Caki2 (cell line): ENCODE results near the gene STYX. TPM values are rescaled to one million over a fixed set of nuclear protein-coding genes. Genes with fewer than 3 reads are reported as not detected.

Experiments used
- DNase-seq: peaks from one replicate; pipeline ENCODE4 v3.0.0-alpha.2; 2015; ENCODE audit warnings: low read depth
- in situ Hi-C: cut with HindIII; loops from 2 replicates; pipeline ENCODE4 v1.10.0; 2016; ENCODE audit warnings: low sequenced_read_pairs, low pct_unique_long_range_greater_than_20kb, mixed read lengths
- total RNA-seq: library from RNA; depleted of rRNA; stranded (reverse); fragments of >200 nt; shearing (Covaris generic); gene quantifications from 2 replicates; pipeline ENCODE4 v1.2.3, GENCODE V29; 2014; ENCODE audit warnings: low replicate concordance

The STYX gene
- total RNA-seq, 1 experiment from 2014 or later, result 10.4 TPM

DNA sequence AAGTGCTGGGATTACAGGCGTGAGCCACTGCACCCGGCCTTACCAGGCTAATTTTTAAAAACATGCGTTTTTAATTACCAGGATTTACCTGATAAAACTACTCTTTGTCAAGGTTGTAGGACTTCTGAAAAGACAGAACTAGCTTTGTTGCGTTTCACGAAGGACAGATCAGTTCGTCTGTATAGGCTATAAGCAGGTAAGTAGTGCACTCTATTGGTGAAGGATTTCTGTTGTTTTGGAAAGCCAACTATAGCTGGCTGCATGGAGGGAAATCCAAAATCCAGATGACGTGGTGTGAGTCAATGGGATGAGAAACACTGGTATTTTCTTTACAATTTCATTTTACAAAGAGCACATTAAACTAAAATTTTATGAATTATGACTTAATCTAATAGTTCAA is 46.9 kb downstream of the STYX start:
- in situ Hi-C loops, result no loop called here
- no peak for DNase-seq

DNA sequence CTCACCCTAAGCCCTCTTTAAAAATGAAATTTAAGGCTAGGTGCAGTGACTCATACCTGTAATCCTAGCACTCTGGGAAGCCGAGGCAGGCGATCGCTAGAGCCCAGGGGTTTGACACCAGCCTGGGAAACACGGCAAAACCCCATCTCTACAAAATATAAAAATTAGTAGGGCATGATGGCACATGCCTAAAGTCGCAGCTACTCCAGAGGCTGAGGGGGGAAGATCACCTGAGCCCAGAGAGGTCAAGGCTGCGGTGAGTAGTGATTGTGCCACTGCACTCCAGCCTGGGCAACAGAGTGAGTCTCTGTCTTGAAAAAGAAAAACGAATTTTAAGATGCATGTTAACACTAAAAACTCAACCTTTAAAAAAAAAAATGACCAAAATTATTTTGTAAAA is 48.7 kb downstream of the STYX start:
- no peak for DNase-seq
- in situ Hi-C loops, result no loop called here

DNA sequence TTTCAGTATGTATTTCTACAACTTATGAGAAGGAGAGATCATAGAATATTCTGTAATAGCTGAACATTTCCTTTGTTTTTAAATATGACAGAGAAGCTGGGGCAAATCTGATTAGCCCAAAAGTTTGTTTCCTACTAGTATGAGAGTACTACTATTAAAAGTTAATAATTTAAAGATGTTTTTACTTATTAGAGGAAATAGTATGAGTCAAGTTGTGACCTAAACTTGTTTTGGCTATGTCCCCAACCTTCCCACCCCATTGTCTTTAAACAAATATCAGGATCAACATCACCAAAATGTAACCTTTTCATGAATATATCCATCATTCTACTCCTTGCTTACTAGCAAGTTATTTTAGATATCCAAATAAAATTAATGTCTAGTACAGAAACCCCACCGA is 50.9 kb downstream of the STYX start:
- DNase-seq, result no peak
- in situ Hi-C loops, result no loop called here

DNA sequence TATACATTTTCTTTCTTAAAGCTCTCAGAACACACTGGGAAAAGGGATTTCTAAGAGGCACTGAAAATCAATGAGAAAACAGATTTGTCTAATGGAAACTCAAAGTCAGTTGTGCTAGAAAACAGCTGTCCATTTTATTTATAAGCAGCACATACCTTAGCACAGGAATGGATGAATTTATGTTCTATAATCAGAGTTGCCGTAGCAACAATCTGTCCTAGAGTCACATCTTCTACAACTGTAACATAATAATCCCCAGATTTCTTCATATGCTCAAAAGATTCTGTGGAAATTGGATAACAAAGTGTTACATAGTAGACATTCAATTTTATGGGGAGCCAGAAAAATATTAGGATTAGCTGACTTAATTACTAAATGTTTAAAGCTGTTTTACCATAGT is 51.7 kb downstream of the STYX start:
- no peak for DNase-seq
- in situ Hi-C loops, result no loop called here

DNA sequence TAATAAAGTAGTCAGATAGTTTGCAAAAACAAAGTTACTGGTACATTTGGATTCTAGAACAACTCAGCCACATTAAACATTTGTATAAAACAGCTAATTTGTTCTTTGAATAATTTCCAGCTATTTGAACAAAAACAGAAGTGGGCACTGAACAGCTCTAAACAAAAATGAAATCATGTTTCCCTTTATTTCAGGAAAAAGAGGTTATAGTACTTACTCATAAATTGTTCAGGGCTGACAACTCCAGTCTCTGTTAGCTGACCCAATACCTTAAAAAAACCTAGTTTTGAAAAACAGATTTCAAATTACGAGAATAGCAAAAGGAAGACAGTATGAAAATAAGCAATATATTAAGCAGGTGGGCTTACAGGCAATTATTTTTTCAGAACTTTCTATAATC is 53.2 kb downstream of the STYX start:
- in situ Hi-C loops, result no loop called here
- no peak for DNase-seq

DNA sequence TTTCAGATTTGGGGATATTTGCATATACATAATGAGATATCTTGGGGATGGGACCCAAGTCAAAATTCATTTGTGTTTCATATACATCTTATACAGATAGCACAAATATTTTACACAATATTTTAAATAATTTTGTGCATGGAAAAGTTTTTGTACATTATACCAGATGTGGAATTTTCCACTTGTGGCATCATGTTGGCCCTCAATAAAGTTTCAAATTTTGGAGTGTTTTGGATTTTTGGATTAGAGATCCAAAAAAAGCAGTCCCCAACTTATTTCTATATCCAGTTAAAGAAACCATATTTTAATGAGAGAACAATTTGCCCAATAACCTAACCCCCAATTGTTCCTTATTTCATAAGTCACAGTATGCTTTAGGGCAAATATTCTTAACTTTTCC is 56.9 kb downstream of the STYX start:
- DNase-seq, result no peak
- in situ Hi-C loops, result no loop called here

DNA sequence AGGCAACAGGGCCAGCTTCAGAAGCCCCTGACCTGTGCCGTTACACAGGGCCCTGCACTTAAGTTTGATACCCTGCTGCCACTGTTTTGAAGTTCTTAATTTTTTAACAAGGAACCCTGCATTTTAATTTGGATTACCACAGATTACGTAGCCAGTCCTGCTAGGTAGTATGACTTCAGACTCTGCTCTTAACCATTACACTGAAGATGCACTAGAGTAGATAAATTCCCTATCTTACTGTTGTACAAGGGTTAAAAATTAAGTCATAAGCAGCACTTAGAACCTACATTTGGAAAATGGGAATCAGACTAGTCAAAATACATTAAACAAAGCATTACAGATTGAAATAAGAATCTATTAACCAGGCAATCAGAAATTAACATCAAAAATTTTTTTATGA is 59.2 kb downstream of the STYX start:
- in situ Hi-C loops, result no loop called here

DNA sequence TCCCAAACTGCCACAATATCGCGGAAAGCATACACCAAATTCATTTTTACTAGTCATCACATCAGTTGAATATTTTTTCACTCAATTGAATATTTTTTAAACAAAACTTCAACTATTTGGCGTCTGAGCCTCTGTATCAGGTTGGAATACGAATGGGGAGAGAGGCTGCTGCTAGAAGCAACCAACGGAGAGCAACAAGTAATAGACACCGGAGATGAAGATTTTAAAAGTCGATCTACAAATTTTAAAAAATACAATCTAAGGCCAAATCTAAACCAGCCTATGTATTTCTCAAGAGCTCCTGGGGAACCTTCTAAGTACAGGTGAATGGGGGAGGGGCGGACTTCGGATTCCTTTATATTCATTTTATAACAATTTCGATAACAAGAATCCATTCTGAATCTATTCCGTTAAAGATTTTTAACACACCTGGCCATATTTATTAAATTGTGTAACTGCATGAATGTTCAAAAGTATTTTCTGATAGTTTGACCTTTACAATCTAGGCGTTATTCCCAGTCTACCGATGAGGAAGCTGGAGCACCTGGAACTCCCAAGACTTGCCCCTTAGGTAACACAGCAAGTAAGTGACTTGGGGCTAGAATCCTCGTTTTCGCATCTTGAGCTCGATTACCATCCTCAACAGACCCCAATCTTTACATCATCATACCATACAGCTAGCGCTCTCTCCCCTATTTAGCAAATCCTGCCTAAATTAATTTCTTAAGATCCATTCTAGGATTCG is 60.2 kb downstream of the STYX start:
- in situ Hi-C loops, result no loop called here
- peak; percentile 25 for DNase-seq

More for the DNA sequence above, 59.2 kb downstream of the STYX start:
- no peak for DNase-seq

DNA sequence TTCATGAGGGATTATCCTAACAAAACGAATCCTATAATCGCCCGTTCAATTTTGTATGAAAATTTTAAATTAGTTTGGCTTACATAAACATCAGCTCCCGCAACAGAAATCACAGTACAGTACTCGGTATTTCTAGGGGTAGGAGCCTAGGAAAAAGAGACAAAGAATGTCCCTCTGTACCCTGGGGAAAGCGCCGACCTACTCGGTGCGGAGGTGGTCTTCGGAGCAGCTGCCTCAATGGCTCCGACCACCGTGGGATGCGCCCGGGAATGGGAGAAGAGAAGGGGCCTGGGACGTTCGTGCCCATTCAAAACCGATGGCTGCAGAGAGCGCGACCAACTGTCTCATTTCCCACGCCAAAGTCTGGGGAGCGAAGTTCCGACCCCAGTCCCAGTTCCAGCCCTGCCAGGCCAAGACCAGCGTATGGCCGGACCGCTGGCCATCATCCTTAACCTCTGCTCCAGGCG is 60.8 kb downstream of the STYX start:
- no peak for DNase-seq
- in situ Hi-C loops, result no loop called here

DNA sequence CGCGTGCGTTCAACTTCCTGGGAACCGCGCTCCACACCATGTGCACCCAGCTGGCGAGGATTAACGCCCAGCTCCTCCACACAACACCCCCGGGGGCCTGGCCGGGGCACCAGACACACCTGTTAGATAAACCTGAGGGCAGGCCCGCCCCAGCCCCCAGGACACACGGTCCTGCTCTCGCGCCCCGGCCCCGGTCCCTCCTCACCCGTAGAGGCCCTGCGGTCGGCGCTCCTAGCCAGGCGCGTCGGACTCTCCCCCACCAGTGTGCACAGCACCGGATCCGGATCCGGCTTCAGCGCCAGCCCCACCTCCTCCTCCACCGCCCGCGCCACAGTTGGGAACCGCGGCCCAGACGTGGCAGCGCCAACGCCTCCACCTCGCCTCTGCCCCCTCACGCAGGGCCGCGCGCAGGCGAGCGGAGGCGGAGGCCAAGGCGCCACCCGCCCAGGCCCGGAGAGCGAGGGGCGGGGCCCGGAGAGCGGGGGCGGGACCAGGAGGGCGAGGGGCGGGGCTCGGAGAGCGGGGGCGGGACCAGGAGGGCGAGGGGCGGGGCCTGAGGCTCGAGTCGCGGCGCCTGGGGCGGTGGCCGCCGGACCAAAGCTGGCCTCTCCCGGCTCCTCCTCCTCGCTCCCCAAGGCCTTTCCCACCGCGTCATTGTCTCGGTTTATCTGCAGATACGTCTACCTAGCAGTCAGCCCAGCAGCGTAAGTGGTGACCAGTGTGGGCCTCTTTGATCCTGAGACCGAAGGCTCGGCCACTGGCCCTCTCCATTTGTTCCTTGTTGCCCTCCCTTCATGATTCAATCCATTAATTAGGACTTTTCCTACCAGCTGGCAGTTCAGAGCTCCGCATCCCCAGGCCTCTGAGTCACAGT is 61.5 kb downstream of the STYX start, which contains the start of gene GNPNAT1:
Gene GNPNAT1, minus strand, starts transcription at position 385 of the 874 bp plus-strand sequence. CDS start 6,957 bp downstream, outside the sequence.
- DNase-seq, result peak; percentile 93
- in situ Hi-C loops, result no loop called here

DNA sequence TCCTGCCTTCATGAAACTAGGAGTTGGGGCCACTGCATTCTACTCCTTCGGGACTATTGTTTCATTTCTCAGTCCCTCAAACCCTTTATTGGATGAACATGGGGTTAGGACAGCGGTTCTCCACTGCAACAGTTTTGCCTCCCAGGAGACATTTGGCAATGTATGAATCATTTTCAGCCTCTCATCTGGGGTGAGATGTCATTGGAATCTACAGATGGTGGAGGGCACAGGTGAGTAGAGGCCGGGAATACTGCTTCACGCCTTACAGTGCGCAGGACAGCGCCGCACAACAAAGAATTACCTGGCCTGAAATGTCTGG is 62.1 kb downstream of the STYX start:
- in situ Hi-C loops, result no loop called here

DNA sequence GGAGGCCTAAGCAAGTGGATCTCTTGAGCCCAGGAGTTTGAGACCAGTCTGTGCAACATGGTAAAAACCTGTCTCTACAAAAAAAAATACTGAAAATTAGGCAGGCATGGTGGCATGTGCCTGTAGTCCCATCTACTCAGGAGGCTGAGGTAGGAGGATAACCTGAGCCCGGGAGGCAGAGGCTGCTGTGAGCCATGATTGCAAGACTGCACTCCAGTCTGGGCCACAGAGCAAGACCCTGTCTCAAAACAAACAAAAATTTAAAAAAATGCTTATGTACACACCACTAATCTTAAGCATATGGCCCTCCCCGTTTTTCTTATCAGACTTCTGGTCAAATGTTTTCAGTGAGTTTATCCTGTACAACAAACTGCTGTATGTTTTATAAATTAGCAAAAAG is 63.1 kb downstream of the STYX start:
- no peak for DNase-seq
- in situ Hi-C loops, result no loop called here

More for the DNA sequence above, 62.1 kb downstream of the STYX start:
- DNase-seq, result no peak

DNA sequence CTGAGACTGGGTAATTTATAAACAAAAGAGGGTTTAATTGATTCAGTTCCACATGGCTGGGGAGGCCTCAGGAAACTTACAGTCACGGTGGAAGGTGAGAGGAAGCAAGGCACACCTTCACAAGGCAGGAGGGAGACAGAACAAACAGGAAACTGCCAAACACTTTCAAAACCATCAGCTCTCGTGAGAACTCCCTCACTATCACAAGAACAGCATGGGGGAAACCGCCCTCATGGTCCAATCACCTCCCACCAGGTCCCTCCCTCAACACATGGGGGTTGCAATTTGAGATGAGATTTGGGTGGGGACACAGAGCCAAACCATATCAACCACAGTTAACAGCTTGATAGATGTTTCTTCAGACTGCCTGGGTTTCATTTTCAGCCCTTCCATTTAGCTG is 67.7 kb downstream of the STYX start:
- in situ Hi-C loops, result no loop called here
- DNase-seq, result no peak

DNA sequence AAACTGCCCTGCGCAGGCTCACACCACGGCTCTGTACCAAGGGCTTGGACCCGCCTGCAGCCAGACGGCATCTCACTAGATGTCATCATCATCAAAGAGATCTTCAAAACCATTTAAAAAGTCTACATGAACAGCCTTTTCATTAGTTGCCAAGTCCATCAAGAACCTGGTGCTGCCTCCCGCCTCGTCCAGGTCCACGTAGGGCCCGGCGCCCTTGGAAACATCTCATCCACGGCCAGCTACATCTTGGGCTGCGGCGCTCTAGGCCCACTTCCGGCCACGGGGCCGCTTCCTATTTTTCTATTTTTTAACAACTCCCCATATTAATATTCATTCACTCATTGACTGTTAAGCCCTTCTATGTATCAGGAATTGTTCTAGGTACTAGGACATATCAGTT is 68.9 kb downstream of the STYX start:
- in situ Hi-C loops, result no loop called here
- no peak for DNase-seq

DNA sequence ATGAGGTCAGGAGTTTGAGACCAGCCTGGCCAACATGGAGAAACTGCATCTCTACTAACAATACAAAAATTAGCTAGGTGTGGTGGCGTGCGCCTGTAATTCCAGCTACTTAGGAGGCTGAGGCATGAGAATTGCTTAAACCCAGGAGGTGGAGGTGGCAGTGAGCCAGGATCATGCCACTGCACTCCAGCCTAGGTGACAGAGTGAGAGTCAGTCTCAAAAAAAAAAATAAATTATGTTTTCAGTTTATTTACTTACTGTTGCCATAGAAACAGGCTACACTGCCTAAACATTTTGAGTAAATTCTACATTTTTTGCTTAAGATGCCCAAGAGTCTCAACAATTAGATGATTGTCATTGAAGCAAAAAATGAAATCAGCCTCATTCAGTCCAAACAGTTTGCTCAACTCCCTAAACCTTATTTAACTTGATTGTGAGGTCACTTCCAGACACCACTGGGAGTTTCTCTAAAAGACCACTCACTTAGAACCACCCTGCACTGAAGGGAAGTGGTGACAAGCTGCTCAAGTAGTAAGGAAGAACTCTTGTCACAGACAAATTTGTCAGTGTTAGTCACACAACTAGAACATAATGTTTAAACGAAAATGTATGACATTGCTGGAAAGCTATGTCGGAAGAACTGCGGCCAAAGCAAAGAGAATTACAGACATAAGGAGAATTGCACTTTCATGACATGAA is 71.2 kb downstream of the STYX start:
- in situ Hi-C loops, result no loop called here
- DNase-seq, result peak; percentile 47

DNA sequence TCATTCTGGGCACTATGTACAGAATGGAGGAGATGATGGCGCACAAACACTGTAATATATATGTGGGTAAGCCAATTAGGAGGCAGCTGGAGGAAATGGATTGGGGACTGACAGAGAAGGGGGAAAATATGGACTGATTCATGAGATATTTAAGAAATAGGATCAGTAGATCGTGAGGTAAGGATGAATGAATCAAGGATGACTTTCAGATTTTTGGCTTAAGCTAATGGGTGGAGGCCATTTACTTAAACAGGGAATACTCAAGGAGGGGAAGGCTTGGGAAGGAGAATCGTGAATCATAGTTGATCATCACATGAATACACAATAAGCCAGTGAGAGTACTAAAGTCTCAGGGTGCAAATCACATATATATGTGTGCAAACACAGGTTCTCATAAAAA is 72.6 kb downstream of the STYX start:
- in situ Hi-C loops, result no loop called here
- DNase-seq, result no peak

DNA sequence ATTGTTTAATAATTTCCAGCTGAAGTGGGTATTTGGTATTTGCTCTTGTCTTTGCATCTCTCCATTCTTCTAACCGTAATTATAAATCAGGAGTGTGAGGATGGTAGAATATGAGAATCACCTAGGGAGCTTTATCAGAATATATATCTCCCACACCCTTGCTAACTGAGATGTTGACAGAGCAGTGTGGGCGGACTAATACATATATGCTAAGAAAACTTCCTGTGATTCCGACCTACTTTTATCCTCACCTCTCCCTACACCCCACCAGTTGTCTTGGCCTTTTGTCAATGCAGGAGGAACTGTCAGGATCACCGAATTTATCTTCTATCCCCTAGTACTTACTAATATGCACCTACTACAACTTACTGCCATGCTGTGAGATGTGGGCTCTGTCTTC is 76.1 kb downstream of the STYX start:
- in situ Hi-C loops, result no loop called here

DNA sequence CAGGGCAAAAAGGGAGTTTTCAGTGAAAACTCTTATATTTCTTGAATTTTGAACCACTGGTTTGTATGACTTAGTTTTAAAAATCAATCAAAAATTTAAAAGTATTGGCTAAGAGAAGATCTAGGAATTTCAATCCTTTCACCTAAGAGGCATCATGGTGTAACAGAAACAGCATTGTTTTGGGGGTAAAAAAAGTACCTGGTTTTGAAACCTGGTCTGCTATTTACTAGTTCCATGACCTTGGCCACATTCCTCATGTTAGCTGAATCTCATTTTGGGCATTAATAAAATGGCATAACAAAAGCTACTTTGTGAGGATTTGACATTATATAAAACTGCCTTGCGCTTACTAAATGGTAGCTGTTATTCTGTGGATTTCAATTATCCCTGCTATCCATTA is 78.1 kb downstream of the STYX start:
- in situ Hi-C loops, result no loop called here

More for the DNA sequence above, 76.1 kb downstream of the STYX start:
- no peak for DNase-seq

DNA sequence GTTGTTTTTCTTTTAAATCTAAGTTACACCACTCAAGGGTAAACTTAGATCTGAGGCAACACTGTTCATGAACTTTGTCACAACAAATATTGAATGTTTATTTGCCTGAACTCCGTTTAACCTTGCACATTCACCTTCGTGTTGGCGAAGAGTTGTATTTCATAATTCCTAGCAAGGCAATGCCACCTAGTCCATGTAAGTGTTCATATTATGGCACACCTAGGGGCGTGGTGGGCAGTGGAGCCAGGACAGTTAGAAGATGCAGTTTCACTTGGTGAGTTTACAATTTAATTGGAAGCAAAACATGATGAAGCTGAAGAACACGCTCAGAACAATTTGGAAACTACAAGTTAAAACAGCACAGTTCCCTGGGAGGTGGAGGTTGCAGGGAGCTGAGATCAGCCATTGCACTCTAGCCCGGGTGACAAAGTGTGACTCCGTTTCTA is 91.9 kb downstream of the STYX start:
- in situ Hi-C loops, result no loop called here
- no peak for DNase-seq

More for the DNA sequence above, 78.1 kb downstream of the STYX start:
- no peak for DNase-seq
